Transverse colon (tissue), 3 donors: Measurements from ENCODE around the gene CTNND2.

Experiments used
- CTCF ChIP-seq, 5 experiments: fragments of 200-600 bp in 3 of 5; fragments of 450-650 bp in 2 of 5; sonication (generic) in 3 of 5; IDR thresholded peaks; 1 replicate in 2 of 5; 2 replicates in 3 of 5; pipeline ENCODE4 v1.5.1; 2016 to 2017; ENCODE audit warnings: antibody characterized with exemption in 5 of 5, inconsistent platforms in 3 of 5, mild to moderate bottlenecking in 2 of 5, moderate library complexity in 1 of 5
- EP300 ChIP-seq: sonication (generic); formaldehyde crosslinking; IDR thresholded peaks from one replicate; pipeline ENCODE4 v1.6.1; 2017; ENCODE audit warnings: antibody characterized with exemption, low read depth
- POLR2A ChIP-seq: fragments of 450-650 bp; IDR thresholded peaks from one replicate; pipeline ENCODE4 v1.6.1; 2016; ENCODE audit warnings: antibody characterized with exemption, mild to moderate bottlenecking, moderate library complexity

GRCh38 chr5:10936081-10936855, 968.0 kb downstream of the CTNND2 start:
- no peak for TF ChIP-seq EP300
- no peak for TF ChIP-seq CTCF (IDR thresholded peaks at IDR 0.05)
- TF ChIP-seq POLR2A: no peak
